IMR-90 (cell line): ENCODE results near the gene MAP7. TPM values are rescaled to one million over a fixed set of nuclear protein-coding genes. Genes with fewer than 3 reads are reported as not detected.

Source experiments
- ATAC-seq: fragments of 200-7000 bp; cut with Tn5 transposase; 2 replicates; pipeline ENCODE4 v1.9.1; 2020; ENCODE audit warnings: low read depth, mild to moderate bottlenecking, moderate library complexity
- BruUV-seq: library from RNA; stranded (reverse); fragments of 400-500 nt; replicated peaks from 2 replicates; lab custom pipeline; 2021; lab: Mats Ljungman, UMichigan
- CTCF ChIA-PET: fragments of 300-600 bp; formaldehyde crosslinking; extraction: SDS; loops from one replicate; lab custom pipeline; 2021; ENCODE audit warnings: antibody characterized with exemption; lab: Yijun Ruan, JAX
- POLR2A ChIA-PET: fragments of 300-600 bp; sonication (Branson Sonifier 250); formaldehyde crosslinking; loops from one replicate; lab custom pipeline; 2022; ENCODE audit warnings: antibody characterized with exemption; ENCODE audit not compliant: unreplicated experiment; lab: Charles Lee
- DNase-seq: peaks from one replicate; pipeline ENCODE4 v3.0.0; 2013
- H2AFZ ChIP-seq: replicated peaks from 2 replicates; pipeline ENCODE3; 2013; ENCODE audit warnings: low read length, mild to moderate bottlenecking; ENCODE audit not compliant: poor library complexity
- H2AK5ac ChIP-seq: 2 replicates; pipeline ENCODE4 v1.6.1; 2013; ENCODE audit warnings: low read depth, low read length, inconsistent platforms
- H2AK9ac ChIP-seq: replicated peaks from 2 replicates; pipeline ENCODE3; 2013; ENCODE audit warnings: mild to moderate bottlenecking, low read depth, low read length, moderate library complexity; ENCODE audit not compliant: poor library complexity
- H2BK120ac ChIP-seq: 2 replicates; pipeline ENCODE4 v1.6.1; 2013; ENCODE audit warnings: low read depth, low read length, inconsistent platforms
- H2BK15ac ChIP-seq: 3 replicates; pipeline ENCODE4 v1.6.1; 2013; ENCODE audit warnings: low read depth, low read length, inconsistent platforms
- H2BK20ac ChIP-seq: 2 replicates; pipeline ENCODE4 v1.6.1; 2013; ENCODE audit warnings: low read depth, mild to moderate bottlenecking, inconsistent platforms, low read length, moderate library complexity
- H2BK5ac ChIP-seq: 2 replicates; pipeline ENCODE4 v1.6.1; 2013; ENCODE audit warnings: mild to moderate bottlenecking, low read depth, low read length, inconsistent platforms; ENCODE audit not compliant: poor library complexity, severe bottlenecking
- H3K14ac ChIP-seq: replicated peaks from 2 replicates; pipeline ENCODE4 v1.6.1; 2013; ENCODE audit warnings: low read depth, low read length, inconsistent platforms
- H3K18ac ChIP-seq: 2 replicates; pipeline ENCODE4 v1.6.1; 2013; ENCODE audit warnings: low read depth, low read length, control low read depth
- H3K23ac ChIP-seq: 2 replicates; pipeline ENCODE4 v1.6.1; 2013; ENCODE audit warnings: low read depth, low read length, inconsistent platforms
- H3K27ac ChIP-seq: 2 replicates; pipeline ENCODE4 v1.5.1; 2013; ENCODE audit warnings: mild to moderate bottlenecking, control low read depth, low read length; ENCODE audit not compliant: insufficient read depth
- H3K27me3 ChIP-seq: 2 replicates; pipeline ENCODE4 v1.6.1; 2013; ENCODE audit warnings: low read length; ENCODE audit not compliant: control insufficient read depth, insufficient read depth
- H3K36me3 ChIP-seq: 2 replicates; pipeline ENCODE4 v1.6.1; 2013; ENCODE audit warnings: low read length, mixed read lengths; ENCODE audit not compliant: control insufficient read depth, insufficient read depth
- H3K4ac ChIP-seq: 2 replicates; pipeline ENCODE4 v1.6.1; 2013; ENCODE audit warnings: low read depth, low read length, inconsistent platforms
- H3K4me1 ChIP-seq: 2 replicates; pipeline ENCODE4 v1.6.1; 2013; ENCODE audit warnings: low read length, mixed read lengths; ENCODE audit not compliant: control insufficient read depth, insufficient read depth
- H3K4me2 ChIP-seq: 2 replicates; pipeline ENCODE4 v1.6.1; 2013; ENCODE audit warnings: low read depth, mild to moderate bottlenecking, control low read depth, low read length, moderate library complexity
- H3K4me3 ChIP-seq: 2 replicates; pipeline ENCODE4 v1.5.1; 2013; ENCODE audit warnings: low read depth, mild to moderate bottlenecking, control low read depth, low read length, moderate library complexity; ENCODE audit not compliant: insufficient read depth
- H3K56ac ChIP-seq: 2 replicates; pipeline ENCODE4 v1.6.1; 2013; ENCODE audit warnings: low read length, inconsistent platforms; ENCODE audit not compliant: insufficient read depth; ENCODE audit errors: extremely low read depth
- H3K79me1 ChIP-seq, 2 experiments: 2 replicates each; pipeline ENCODE4 v1.6.1; 2013; ENCODE audit warnings: low read length in 2 of 2, inconsistent platforms in 1 of 2, low read depth in 1 of 2
- H3K9ac ChIP-seq: 2 replicates; pipeline ENCODE4 v1.6.1; 2013; ENCODE audit warnings: low read depth, low read length, control low read depth
- H3K9me1 ChIP-seq: 2 replicates; pipeline ENCODE4 v1.6.1; 2013; ENCODE audit warnings: low read length, inconsistent platforms; ENCODE audit not compliant: insufficient read depth
- H3K9me3 ChIP-seq: 2 replicates; pipeline ENCODE4 v1.6.1; 2013; ENCODE audit warnings: low read length; ENCODE audit not compliant: control insufficient read depth, insufficient read depth
- H4K20me1 ChIP-seq: 2 replicates; pipeline ENCODE4 v1.6.1; 2013; ENCODE audit warnings: low read length, inconsistent platforms; ENCODE audit not compliant: insufficient read depth
- H4K5ac ChIP-seq: 2 replicates; pipeline ENCODE4 v1.6.1; 2013; ENCODE audit warnings: mild to moderate bottlenecking, low read depth, low read length, control low read depth
- H4K8ac ChIP-seq, 2 experiments: 2 replicates each; pipeline ENCODE4 v1.6.1; 2013; ENCODE audit warnings: low read depth in 2 of 2, low read length in 2 of 2, control low read depth in 1 of 2, inconsistent platforms in 1 of 2
- H4K91ac ChIP-seq: 2 replicates; pipeline ENCODE4 v1.6.1; 2013; ENCODE audit warnings: low read depth, low read length, inconsistent platforms; ENCODE audit not compliant: insufficient read depth
- CEBPB ChIP-seq: IDR thresholded peaks from 2 replicates; pipeline ENCODE4 v1.6.1; 2012; ENCODE audit warnings: low read depth, low read length, improper control_type of control experiment
- FOS ChIP-seq: fragments of 150-350 bp; IDR thresholded peaks from 2 replicates; pipeline ENCODE4 v1.6.1; 2016; ENCODE audit warnings: low read depth, low read length
- MAZ ChIP-seq: IDR thresholded peaks from 2 replicates; pipeline ENCODE4 v1.6.1; 2012; ENCODE audit warnings: low read depth, mild to moderate bottlenecking, low read length, improper control_type of control experiment, moderate library complexity, borderline replicate concordance
- WGBS, 2 experiments: methylation state at CpG; one replicate each; pipeline versions ENCODE4 v1.1.5 to v1.1.7; 2013; ENCODE audit warnings: missing lambda C conversion rate in 2 of 2; ENCODE audit not compliant: insufficient read length in 1 of 2; ENCODE audit errors: extremely low coverage in 2 of 2; 5-methylcytosine and 5-hydroxymethylcytosine counted together
- dilution Hi-C: fragments of 300-500 bp; cut with HindIII; formaldehyde crosslinking; loops from one replicate; pipeline ENCODE4 v1.14.3; 2018; ENCODE audit warnings: low sequenced_read_pairs; ENCODE audit not compliant: unreplicated experiment
- in situ Hi-C: fragments of 300-500 bp; cut with MboI; formaldehyde crosslinking; loops from 3 replicates; pipeline ENCODE4 v1.14.3; 2019; ENCODE audit warnings: low sequenced_read_pairs, inconsistent platforms, mixed read lengths
- intact Hi-C: fragments of 100-400 bp; cut with micrococcal nuclease; formaldehyde crosslinking; loops from 2 replicates; pipeline ENCODE4 v1.10.0; 2022
- polyA plus RNA-seq, 3 experiments: library from polyadenylated mRNA; depleted of rRNA; stranded (reverse); fragments of >200 nt; gene quantifications; 2 replicates each; pipeline ENCODE4 v1.2.3, GENCODE V29; 2012; ENCODE audit warnings: low replicate concordance in 1 of 3
- total RNA-seq: library from RNA; depleted of rRNA; stranded (reverse); fragments of >200 nt; gene quantifications from 2 replicates; pipeline ENCODE4 v1.2.3, GENCODE V29; 2012

MAP7 gene
- total and polyA plus RNA-seq, 2 of the 4 experiments (the other 2 are of a cell fraction), result 0.19 to 0.36 TPM

- intact Hi-C loops, result no loop called here
- no peak for TF ChIP-seq CEBPB
- TF ChIP-seq MAZ, result no peak
- TF ChIP-seq FOS, result no peak
These were observed 243.8 kb downstream of the MAP7 start for GRCh38 chr6:136306466-136306865.

More at GRCh38 chr6:136306466-136306865, 243.8 kb downstream of the MAP7 start:
- H3K27me3 ChIP-seq, result peaks cover 10% of the 10 kb centered on the region
- H3K9me3 ChIP-seq, result no peaks in the 10 kb centered on the region
- H2AFZ ChIP-seq, result no peak overlapping the region
- BruUV-seq, result no TSS peak
- H3K9ac ChIP-seq, result no peak overlapping the region
- no peak overlapping the region for H3K18ac ChIP-seq
- H3K79me1 ChIP-seq, result no peaks in the 10 kb centered on the region
- H3K4ac ChIP-seq, result no peak overlapping the region
- in situ Hi-C loops (no loop called here), dilution Hi-C loops (no loop called here)
- H2BK15ac ChIP-seq, result no peak overlapping the region
- no peak overlapping the region for H3K4me2 ChIP-seq
- no peaks in the 10 kb centered on the region for H3K4me1 ChIP-seq
- H2AK5ac ChIP-seq, result no peak overlapping the region
- H3K14ac ChIP-seq, result no peak overlapping the region
- ChIA-PET POLR2A (no interaction called here), CTCF (interaction anchor here (0.6 kb wide), 1 partner anchor 12 kb away, joined by 3 read pairs; no protein-coding TSS in a partner anchor)
- no peak for ATAC-seq
- no peaks in the 10 kb centered on the region for H4K20me1 ChIP-seq
- H2AK9ac ChIP-seq, result no peak overlapping the region
- no peak overlapping the region for H4K5ac ChIP-seq
- no peak overlapping the region for H4K8ac ChIP-seq
- H3K56ac ChIP-seq, result no peak overlapping the region
- no peak overlapping the region for H2BK5ac ChIP-seq
- WGBS, 2 experiments, result no CpG with 5 or more reads among the region's 1 CpG
- DNase-seq, result no peak
- H2BK20ac ChIP-seq, result no peak overlapping the region
- H3K4me3 ChIP-seq, result no peak overlapping the region
- H3K23ac ChIP-seq, result no peak overlapping the region
- H3K9me1 ChIP-seq, result no peaks in the 10 kb centered on the region
- H3K36me3 ChIP-seq, result no peaks in the 10 kb centered on the region
- H4K91ac ChIP-seq, result no peak overlapping the region
- H2BK120ac ChIP-seq, result no peak overlapping the region
- H3K27ac ChIP-seq, result no peak overlapping the region
